BLaER1 treated with 17β-estradiol and CSF1 and Interleukin-3, amounts not matched to agents 10 nM and 100 nM (cell line): ENCODE measurements around the gene UNK.
A peak's percentile ranks its signal among the peaks of the same experiment; 100 is the strongest.

Experiments used
- H3K27ac ChIP-seq, 11 experiments: shearing (Covaris generic); formaldehyde crosslinking; 2 replicates each; pipeline ENCODE4 v1.8.1; 2022
- H3K27me3 ChIP-seq, 11 experiments: shearing (Covaris generic); formaldehyde crosslinking; 2 replicates each; pipeline ENCODE4 v1.8.1; 2022
- H3K36me3 ChIP-seq, 11 experiments: shearing (Covaris generic); formaldehyde crosslinking; 2 replicates each; pipeline ENCODE4 v1.8.1; 2022
- H3K4me1 ChIP-seq, 10 experiments: shearing (Covaris generic); formaldehyde crosslinking; 2 replicates each; pipeline ENCODE4 v1.8.1; 2022
- H3K4me2 ChIP-seq, 11 experiments: shearing (Covaris generic); formaldehyde crosslinking; 2 replicates each; pipeline ENCODE4 v1.8.1; 2022
- H3K4me3 ChIP-seq, 10 experiments: shearing (Covaris generic); formaldehyde crosslinking; 2 replicates each; pipeline ENCODE4 v1.8.1; 2022
- H3K9ac ChIP-seq, 11 experiments: shearing (Covaris generic); formaldehyde crosslinking; 2 replicates each; pipeline ENCODE4 v1.8.1; 2022
- H3K9me3 ChIP-seq, 11 experiments: shearing (Covaris generic); formaldehyde crosslinking; replicated peaks in 1 of 11; 2 replicates each; pipeline ENCODE4 v1.8.1; 2022
- H4K20me1 ChIP-seq, 11 experiments: shearing (Covaris generic); formaldehyde crosslinking; 2 replicates each; pipeline ENCODE4 v1.8.1; 2022
- Cebpa-rat ChIP-seq, 11 experiments: shearing (Covaris generic); IDR thresholded peaks; 2 replicates each; pipeline ENCODE4 v1.8.1; 2022

UNK gene

DNA sequence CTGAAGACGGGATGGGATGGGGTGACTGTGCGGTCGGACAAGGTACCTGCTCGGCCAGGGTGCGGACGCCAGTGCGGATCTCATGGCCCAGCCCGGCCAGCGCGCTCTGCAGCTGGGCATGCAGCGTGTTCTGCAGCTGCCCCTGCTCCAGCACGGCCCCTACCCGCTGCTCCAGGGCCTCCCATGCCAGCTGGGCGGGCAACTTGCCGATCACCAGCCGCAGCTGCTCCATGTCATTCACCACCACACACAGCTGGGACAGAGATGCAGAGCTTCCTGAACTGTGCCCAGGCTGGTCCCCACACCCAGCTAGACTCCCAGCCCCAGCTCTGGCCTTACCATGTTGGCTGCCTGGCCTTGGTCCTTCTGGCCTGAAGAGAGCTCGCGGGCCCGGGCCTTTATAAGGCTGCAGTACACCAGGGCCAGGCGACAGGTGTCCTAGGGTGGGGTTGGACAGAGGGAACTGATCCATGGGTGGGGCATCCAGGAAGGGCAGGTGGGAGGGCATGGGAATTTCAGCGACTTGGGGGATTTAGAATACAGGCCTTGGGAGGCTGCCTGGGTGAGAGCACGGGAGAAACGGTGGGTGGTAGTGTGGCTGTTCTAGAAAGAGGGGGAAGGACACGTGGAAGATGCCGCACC is 49.8 kb downstream of the UNK start:
- peak overlapping the region; percentile 64 to 93 (median 84) for H3K4me2 ChIP-seq
- H3K9me3 ChIP-seq = no peaks in the 10 kb centered on the region
- H3K27ac ChIP-seq = peak overlapping the region in 4 of 11 experiments; percentile 16 to 71 (median 46); a peak in 6 of 22 replicates
- H3K36me3 ChIP-seq = peaks cover 35 to 98% (median 72%) of the 10 kb centered on the region in 11 experiments
- H3K9ac ChIP-seq = peak overlapping the region in 8 of 11 experiments; percentile 3 to 70 (median 36); a peak in 11 of 22 replicates
- no peaks in the 10 kb centered on the region for H3K27me3 ChIP-seq
- no peak for TF ChIP-seq Cebpa-rat (IDR thresholded peaks at IDR 0.05)
- H3K4me1 ChIP-seq = peaks cover 70 to 88% (median 79%) of the 10 kb centered on the region in 10 experiments
- H3K4me3 ChIP-seq = no peak overlapping the region; a peak in 1 of 20 replicates
- peaks cover 0 to 91% (median 29%) of the 10 kb centered on the region in 11 experiments; a peak in 17 of 22 replicates for H4K20me1 ChIP-seq

DNA sequence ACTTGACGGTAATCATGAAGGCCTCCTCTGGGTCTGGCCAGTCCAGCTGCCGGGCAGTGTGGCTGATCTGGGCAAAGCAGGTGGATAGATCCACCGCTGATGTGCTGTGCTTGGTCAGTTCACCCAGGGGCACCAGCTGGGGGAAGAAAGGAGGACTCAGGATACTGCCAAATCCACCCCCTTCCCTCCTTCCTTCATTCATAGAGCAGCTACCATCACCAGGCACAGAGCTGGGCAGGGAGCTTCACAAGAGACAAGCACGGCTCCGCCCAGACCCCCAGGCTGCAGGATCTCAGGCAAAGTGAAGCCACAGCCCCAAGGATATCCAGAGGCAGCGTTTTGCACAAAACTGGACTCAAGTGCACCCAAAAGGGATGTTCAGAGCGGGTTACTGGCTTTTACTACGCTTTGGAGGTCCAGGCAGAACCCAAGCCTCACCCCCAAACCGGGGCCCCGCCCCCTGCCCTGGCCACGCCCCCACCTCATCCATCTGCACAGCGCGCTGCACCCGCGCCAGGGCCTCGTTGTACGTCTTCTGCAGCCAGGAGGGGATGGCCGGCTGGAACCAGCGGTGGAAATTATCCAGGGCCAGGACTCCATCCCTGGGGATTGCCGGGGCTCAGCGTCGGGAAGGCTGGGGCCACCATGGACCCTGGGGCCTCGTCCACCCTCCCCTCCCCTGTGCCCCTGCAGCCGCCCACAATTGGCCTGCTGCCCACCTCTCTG is 50.5 kb downstream of the UNK start:
- H3K27me3 ChIP-seq = no peaks in the 10 kb centered on the region
- H3K9me3 ChIP-seq = no peaks in the 10 kb centered on the region
- peak overlapping the region in 4 of 11 experiments; percentile 16 to 71 (median 46); a peak in 6 of 22 replicates for H3K27ac ChIP-seq
- H4K20me1 ChIP-seq = peaks cover 0 to 92% (median 29%) of the 10 kb centered on the region in 11 experiments; a peak in 17 of 22 replicates
- H3K4me2 ChIP-seq = peak overlapping the region; percentile 64 to 93 (median 84); a peak in 21 of 22 replicates
- peaks cover 72 to 87% (median 83%) of the 10 kb centered on the region in 10 experiments for H3K4me1 ChIP-seq
- no peak overlapping the region for H3K4me3 ChIP-seq
- peak overlapping the region in 7 of 11 experiments; percentile 16 to 70 (median 37); a peak in 9 of 22 replicates for H3K9ac ChIP-seq
- peaks cover 35 to 98% (median 72%) of the 10 kb centered on the region in 11 experiments for H3K36me3 ChIP-seq
- TF ChIP-seq Cebpa-rat (IDR thresholded peaks at IDR 0.05) = no peak

DNA sequence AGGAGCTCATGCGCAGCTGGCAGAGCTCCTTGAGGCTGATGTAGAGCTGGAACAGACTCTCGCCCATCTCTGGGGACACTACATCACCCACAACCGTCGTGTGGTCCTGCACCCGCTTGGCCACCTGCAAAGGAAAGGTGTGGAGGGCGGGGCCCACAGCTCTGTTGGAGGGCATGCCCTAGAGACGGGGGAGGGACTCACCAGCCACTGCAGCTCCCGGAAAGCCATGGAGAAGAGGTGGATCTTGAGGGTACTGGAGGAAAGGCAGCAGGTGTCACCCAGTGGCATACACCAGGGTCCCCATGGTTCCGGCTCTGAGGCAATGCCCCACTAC is 51.0 kb downstream of the UNK start:
- Histone ChIP-seq H3K27me3 (no peaks in the 10 kb centered on the region), H3K4me1 (peaks cover 72 to 90% (median 82%) of the 10 kb centered on the region in 10 experiments), H3K4me3 (no peak overlapping the region), H3K27ac (no peak overlapping the region), H3K9ac (peak overlapping the region in 1 of 11 experiments; percentile 17; a peak in 2 of 22 replicates), H3K9me3 (no peaks in the 10 kb centered on the region), H3K4me2 (peak overlapping the region; percentile 26 to 93 (median 84); a peak in 20 of 22 replicates), H3K36me3 (peaks cover 35 to 98% (median 72%) of the 10 kb centered on the region in 11 experiments), H4K20me1 (peaks cover 0 to 92% (median 29%) of the 10 kb centered on the region in 11 experiments; a peak in 17 of 22 replicates)
- TF ChIP-seq Cebpa-rat (IDR thresholded peaks at IDR 0.05) = no peak

DNA sequence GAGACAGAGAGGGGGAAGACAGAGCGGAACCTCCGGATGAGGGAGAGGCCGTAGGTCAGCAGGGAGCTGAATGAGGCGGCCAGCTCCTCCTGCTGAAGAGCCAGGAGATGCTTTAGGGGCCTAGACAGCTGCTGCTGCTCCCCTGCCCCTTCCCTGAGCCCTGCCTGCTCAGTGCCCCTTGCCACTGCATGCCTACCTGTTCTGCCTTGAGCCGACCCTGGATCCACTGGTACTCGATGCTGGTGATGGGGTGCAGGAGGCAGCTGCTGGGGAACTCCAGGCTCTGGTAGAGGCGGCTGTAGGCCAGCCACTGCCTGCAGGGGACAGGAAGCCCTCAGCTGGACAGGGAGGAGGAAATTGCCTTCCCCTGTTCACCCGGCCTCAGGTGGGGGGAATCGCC is 52.0 kb downstream of the UNK start:
- Histone ChIP-seq H3K9ac (peak overlapping the region in 3 of 11 experiments; percentile 0 to 37 (median 17); a peak in 3 of 22 replicates), H3K36me3 (peaks cover 32 to 95% (median 72%) of the 10 kb centered on the region in 11 experiments), H4K20me1 (peaks cover 0 to 87% (median 29%) of the 10 kb centered on the region in 11 experiments; a peak in 17 of 22 replicates), H3K4me1 (peaks cover 69 to 89% (median 78%) of the 10 kb centered on the region in 10 experiments), H3K9me3 (no peaks in the 10 kb centered on the region), H3K27me3 (no peaks in the 10 kb centered on the region), H3K4me2 (peak overlapping the region; percentile 32 to 92 (median 81); a peak in 20 of 22 replicates), H3K27ac (peak overlapping the region in 3 of 11 experiments; percentile 30 to 38 (median 36); a peak in 3 of 22 replicates), H3K4me3 (no peak overlapping the region)
- no peak for TF ChIP-seq Cebpa-rat (IDR thresholded peaks at IDR 0.05)

DNA sequence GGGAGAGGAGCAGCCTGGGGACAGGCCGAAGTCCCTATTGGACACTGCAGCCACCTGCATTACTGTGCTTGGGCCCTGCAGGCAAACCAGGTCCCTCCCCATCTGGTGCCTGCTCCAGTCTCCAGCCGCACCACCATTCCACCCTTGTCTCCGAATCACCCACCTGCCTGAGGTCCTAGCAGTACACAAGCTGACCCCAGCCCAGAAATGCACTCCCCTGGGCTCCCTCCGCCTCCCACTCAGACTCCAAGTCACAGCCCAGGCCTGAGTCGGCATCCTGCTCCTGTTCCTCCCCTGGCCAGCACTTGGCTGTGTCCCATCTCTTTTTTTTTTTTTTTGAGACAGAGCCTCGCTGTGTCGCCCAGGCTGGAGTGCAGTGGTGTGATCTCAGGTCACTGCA is 53.3 kb downstream of the UNK start:
- Histone ChIP-seq H3K36me3 (peaks cover 40 to 93% (median 83%) of the 10 kb centered on the region in 11 experiments), H3K4me3 (no peak overlapping the region), H3K27ac (peak overlapping the region in 2 of 11 experiments; percentile 21 to 31; a peak in 1 of 22 replicates), H3K4me2 (peak overlapping the region; percentile 21 to 91 (median 79)), H3K9ac (peak overlapping the region in 4 of 11 experiments; percentile 26 to 52 (median 38); a peak in 5 of 22 replicates), H3K4me1 (peaks cover 65 to 87% (median 76%) of the 10 kb centered on the region in 10 experiments), H3K9me3 (no peaks in the 10 kb centered on the region), H3K27me3 (no peaks in the 10 kb centered on the region), H4K20me1 (peaks cover 0 to 74% (median 29%) of the 10 kb centered on the region in 11 experiments; a peak in 17 of 22 replicates)
- no peak for TF ChIP-seq Cebpa-rat (IDR thresholded peaks at IDR 0.05)

DNA sequence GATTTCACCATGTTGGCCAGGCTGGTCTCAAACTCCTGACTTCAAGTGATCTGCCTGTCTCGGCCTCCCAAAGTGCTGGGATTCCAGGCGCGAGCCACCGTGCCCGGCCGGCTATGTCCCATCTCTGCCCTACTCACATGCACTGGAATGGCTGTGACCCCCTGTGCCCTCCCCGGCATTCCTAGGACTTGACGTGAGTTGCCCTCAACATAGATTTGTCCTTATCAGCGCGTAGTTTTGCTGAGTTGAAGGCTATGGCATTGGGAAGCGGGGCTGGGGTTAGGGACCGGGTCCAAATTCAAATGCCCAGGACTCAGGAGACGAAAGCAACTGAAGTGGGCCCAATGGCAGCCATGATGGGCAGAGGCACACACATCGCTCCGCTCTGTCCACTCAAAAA is 53.8 kb downstream of the UNK start:
- Histone ChIP-seq H3K9ac (peak overlapping the region in 1 of 11 experiments; percentile 52; a peak in 1 of 22 replicates), H3K27ac (peak overlapping the region in 1 of 11 experiments; percentile 31; a peak in 1 of 22 replicates), H3K27me3 (no peaks in the 10 kb centered on the region), H3K36me3 (peaks cover 40 to 89% (median 82%) of the 10 kb centered on the region in 11 experiments), H4K20me1 (peaks cover 0 to 69% (median 29%) of the 10 kb centered on the region in 11 experiments; a peak in 17 of 22 replicates), H3K4me3 (no peak overlapping the region), H3K4me2 (peak overlapping the region; percentile 21 to 91 (median 79); a peak in 18 of 22 replicates), H3K9me3 (no peaks in the 10 kb centered on the region), H3K4me1 (peaks cover 60 to 87% (median 76%) of the 10 kb centered on the region in 10 experiments)
- TF ChIP-seq Cebpa-rat (IDR thresholded peaks at IDR 0.05) = no peak

DNA sequence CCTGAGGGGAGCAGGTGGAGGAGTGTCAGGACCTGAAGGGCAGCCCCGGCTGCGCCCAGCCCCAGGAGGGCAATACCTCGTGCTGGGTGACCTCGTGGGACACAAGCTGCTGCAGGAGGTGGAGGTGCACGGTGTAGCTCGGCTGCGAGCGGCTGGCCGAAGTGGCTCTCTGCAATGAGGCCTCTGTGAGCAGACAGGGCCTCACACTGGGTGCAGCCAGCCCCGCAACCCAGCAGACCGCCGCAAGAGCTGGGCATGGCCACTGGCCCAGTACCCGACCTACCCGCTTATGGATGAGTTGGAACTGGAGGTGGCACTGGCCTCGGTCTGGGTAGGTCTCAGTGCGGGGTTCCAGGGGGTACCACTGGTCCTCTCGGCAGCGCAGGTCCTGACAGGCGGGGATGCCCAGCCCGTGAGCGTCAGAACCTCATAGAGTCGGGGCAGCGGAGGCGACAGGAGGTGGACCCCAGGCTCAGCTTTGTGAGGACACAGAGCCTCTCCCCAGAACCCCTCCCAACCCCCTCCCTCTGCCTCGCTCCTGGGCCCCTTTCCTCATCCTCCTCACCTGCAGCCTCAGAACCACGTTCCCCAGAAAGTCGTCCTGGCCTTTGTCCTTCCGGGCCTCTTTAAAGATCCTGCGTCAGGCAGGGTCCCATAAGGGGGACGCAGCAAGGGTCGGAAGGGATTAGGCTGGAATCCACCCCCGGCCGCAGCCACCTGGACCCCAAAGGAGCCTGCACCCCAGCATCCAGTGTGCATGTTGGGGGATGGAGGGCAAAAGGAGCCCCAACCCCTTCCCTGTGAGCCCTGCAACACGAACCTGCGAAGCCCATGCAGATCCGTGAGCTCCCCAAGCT is 55.6 kb downstream of the UNK start:
- Histone ChIP-seq H3K4me2 (peak overlapping the region in 3 of 11 experiments; percentile 13 to 24 (median 19); a peak in 1 of 22 replicates), H3K4me3 (no peak overlapping the region), H4K20me1 (peaks cover 0 to 52% (median 13%) of the 10 kb centered on the region in 11 experiments; a peak in 15 of 22 replicates), H3K27ac (no peak overlapping the region), H3K9ac (peak overlapping the region in 2 of 11 experiments; percentile 23 to 45; a peak in 4 of 22 replicates), H3K36me3 (peaks cover 33 to 72% (median 64%) of the 10 kb centered on the region in 11 experiments), H3K4me1 (peaks cover 48 to 83% (median 72%) of the 10 kb centered on the region in 10 experiments), H3K9me3 (no peaks in the 10 kb centered on the region), H3K27me3 (no peaks in the 10 kb centered on the region)
- no peak for TF ChIP-seq Cebpa-rat (IDR thresholded peaks at IDR 0.05)

DNA sequence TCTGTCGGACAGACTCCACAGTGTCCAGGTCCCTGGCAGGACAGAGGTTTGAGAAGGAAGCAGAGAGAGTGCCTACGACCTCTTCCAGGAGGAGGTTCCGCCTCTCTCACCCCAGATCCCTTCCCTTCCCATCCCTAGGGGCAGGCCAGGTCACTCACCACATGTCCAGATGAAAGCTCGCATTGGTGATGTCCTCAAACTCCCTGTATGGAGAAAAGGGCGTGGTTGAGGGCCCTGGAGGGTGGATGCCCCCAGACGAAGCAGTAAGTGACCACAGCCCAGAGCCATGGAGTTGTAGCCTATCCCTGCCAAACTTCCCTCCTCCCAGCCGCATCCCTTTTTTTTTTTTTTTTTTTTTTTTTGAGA is 56.2 kb downstream of the UNK start:
- no peak overlapping the region for H3K27ac ChIP-seq
- peak overlapping the region in 2 of 11 experiments; percentile 19 to 24; a peak in 1 of 22 replicates for H3K4me2 ChIP-seq
- peaks cover 33 to 69% (median 58%) of the 10 kb centered on the region in 11 experiments for H3K36me3 ChIP-seq
- peaks cover 0 to 45% (median 7%) of the 10 kb centered on the region in 11 experiments; a peak in 14 of 22 replicates for H4K20me1 ChIP-seq
- H3K9me3 ChIP-seq = no peaks in the 10 kb centered on the region
- peak overlapping the region in 2 of 11 experiments; percentile 19 to 23; a peak in 2 of 22 replicates for H3K9ac ChIP-seq
- TF ChIP-seq Cebpa-rat (IDR thresholded peaks at IDR 0.05) = no peak
- no peak overlapping the region for H3K4me3 ChIP-seq
- no peaks in the 10 kb centered on the region for H3K27me3 ChIP-seq
- H3K4me1 ChIP-seq = peaks cover 48 to 83% (median 72%) of the 10 kb centered on the region in 10 experiments
